Measurements from ENCODE around the gene BACH2. TPM values are rescaled to one million over a fixed set of nuclear protein-coding genes. Genes with fewer than 3 reads are reported as not detected.

BACH2 gene
- total and polyA plus RNA-seq, 2 experiments from 2014 or later = 1.6 to 5.7 TPM

DNA sequence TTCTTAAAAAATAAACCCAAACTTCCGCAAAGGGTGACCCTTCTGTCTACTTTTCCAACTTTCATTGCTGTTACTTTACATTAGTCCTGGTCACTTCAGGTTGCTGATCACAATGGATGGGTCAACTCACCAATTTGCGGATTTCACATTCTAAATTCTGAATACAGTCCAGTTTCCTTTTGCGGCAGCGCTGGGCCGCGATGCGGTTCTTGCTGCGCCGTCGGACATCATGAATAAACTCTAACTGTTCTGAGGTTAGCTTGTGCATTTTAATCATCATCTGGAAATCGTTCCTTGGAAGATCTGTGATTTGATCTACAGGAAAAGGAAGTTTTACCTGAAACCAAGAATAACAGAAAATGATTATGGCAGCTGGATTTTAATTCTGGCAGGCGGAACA, 358.6 kb downstream of the BACH2 start:
- H3K9me3 Mint-ChIP-seq = no peaks in the 10 kb centered on the region; the same call in 2 of the 3 replicates
- DNase-seq (ENCODE audit: low spot score) = no peak

More for the DNA sequence above, 358.6 kb downstream of the BACH2 start:
- no peak overlapping the region for H3K27ac Mint-ChIP-seq
- H3K4me1 ChIP-seq (ENCODE audit: insufficient read depth) = no peaks in the 10 kb centered on the region
- H3K36me3 ChIP-seq (ENCODE audit: insufficient read depth) = no peaks in the 10 kb centered on the region
- no peaks in the 10 kb centered on the region for H3K9me2 ChIP-seq (ENCODE audit: insufficient read depth)
- no peaks in the 10 kb centered on the region for H4K20me1 ChIP-seq (replicated peaks; ENCODE audit: insufficient read depth)
- ATAC-seq = no peak
- H2AFZ ChIP-seq = no peak overlapping the region
- H3K36me3 Mint-ChIP-seq (ENCODE audit: low read depth) = no peaks in the 10 kb centered on the region
- H3K4me1 Mint-ChIP-seq = peaks cover 7% of the 10 kb centered on the region
- no peak overlapping the region for H3K4me3 Mint-ChIP-seq
- H3K27me3 Mint-ChIP-seq (ENCODE audit: insufficient read depth, low read depth, poor library complexity) = peaks cover 11% of the 10 kb centered on the region
- no peaks in the 10 kb centered on the region; the same call in 1 of the 2 replicates for H3F3A ChIP-seq (replicated peaks; ENCODE audit: low read depth)
- no peak overlapping the region for H3K27ac ChIP-seq (ENCODE audit: low read depth)
- no peaks in the 10 kb centered on the region for H3K79me2 ChIP-seq (replicated peaks; ENCODE audit: insufficient read depth)
- no peaks in the 10 kb centered on the region for H3K27me3 ChIP-seq (ENCODE audit: insufficient read depth)
- no peak for TF ChIP-seq POLR2AphosphoS5 (IDR thresholded peaks at IDR 0.05; ENCODE audit: low read depth)
- no peak for TF ChIP-seq CREB1 (CRISPR knock-in tag; IDR thresholded peaks at IDR 0.05; ENCODE audit: low read depth)
- TF ChIP-seq ZNF331 (CRISPR knock-in tag; IDR thresholded peaks at IDR 0.05; ENCODE audit: low read depth) = no peak
- TF ChIP-seq STAT1 (IDR thresholded peaks at IDR 0.05; ENCODE audit: unreplicated experiment) = no peak
- TF ChIP-seq NANOG (IDR thresholded peaks at IDR 0.05; ENCODE audit: borderline replicate concordance) = no peak
- no peak for TF ChIP-seq EZH2 (IDR thresholded peaks at IDR 0.05; ENCODE audit: low read depth, unreplicated experiment)
- TF ChIP-seq REST (IDR thresholded peaks at IDR 0.05; ENCODE audit: unreplicated experiment) = no peak
- no peak for TF ChIP-seq EZH2phosphoT487 (IDR thresholded peaks at IDR 0.05; ENCODE audit: unreplicated experiment)
- TF ChIP-seq JUNB (IDR thresholded peaks at IDR 0.05; ENCODE audit: unreplicated experiment) = no peak
- no peak for TF ChIP-seq ETS1 (IDR thresholded peaks at IDR 0.05)
- TF ChIP-seq ZNF462 (CRISPR knock-in tag; IDR thresholded peaks at IDR 0.05) = no peak
- no peak for TF ChIP-seq CTCF (conservative IDR thresholded peaks at IDR 0.05; ENCODE audit: low read depth in 2 of 2)
- TF ChIP-seq ZNF114 (CRISPR knock-in tag; IDR thresholded peaks at IDR 0.05) = no peak
- H3K4me2 ChIP-seq = no peak overlapping the region
- H3K4me3 ChIP-seq = no peak overlapping the region

Data from GM23338 (cell line).